T-cell (primary cell): ENCODE data around the gene RAD23A. TPM values are rescaled to one million over a fixed set of nuclear protein-coding genes. Genes with fewer than 3 reads are reported as not detected.
"Not testable (repeated sequence)": the region's sequence is repeated elsewhere in the genome, so short reads cannot be mapped to it uniquely, and the experiment has no call there.

ENCODE experiments used
- ATAC-seq, 4 experiments: fragments of 200-7000 bp in 3 of 4; fragments of 150-1000 bp in 1 of 4; cut with Tn5 transposase; replicated peaks in 1 of 4; 1 replicate in 3 of 4; 2 replicates in 1 of 4; pipeline ENCODE4 v1.10.0; 2021; ENCODE audit warnings: moderate library complexity in 3 of 4, mild to moderate bottlenecking in 2 of 4, moderate number of reproducible peaks in 1 of 4
- CTCF ChIA-PET, 2 donors: fragments of 300-600 bp; sonication (Branson Sonifier 250); formaldehyde crosslinking; loops; one replicate each; lab custom pipeline; 2022; ENCODE audit warnings: antibody characterized with exemption in 2 of 2; lab: Charles Lee
- POLR2A ChIA-PET, 2 donors: fragments of 300-600 bp; sonication (Branson Sonifier 250); formaldehyde crosslinking; loops; one replicate each; lab custom pipeline; 2022; ENCODE audit warnings: antibody characterized with exemption in 2 of 2; lab: Charles Lee
- DNase-seq, 35 experiments: peaks; one replicate each; pipeline versions ENCODE4 v3.0.0 to v3.0.0-alpha.2; 2013 to 2023
- H3K27ac ChIP-seq: one replicate; pipeline ENCODE4 v1.5.1; 2013; ENCODE audit warnings: low read length
- H3K27me3 ChIP-seq, 2 experiments: replicated peaks in 1 of 2; 1 replicate in 1 of 2; 2 replicates in 1 of 2; pipeline versions ENCODE4 v1.6.1 to v1.7.0; 2013; ENCODE audit warnings: low read length in 1 of 2, mixed read lengths in 1 of 2; ENCODE audit not compliant: control insufficient read depth in 2 of 2, insufficient read depth in 2 of 2; ENCODE audit errors: extremely low read depth in 1 of 2
- H3K36me3 ChIP-seq, 2 donors: 1 replicate in 1 of 2; 2 replicates in 1 of 2; pipeline versions ENCODE4 v1.6.1 to v1.7.0; 2013; ENCODE audit warnings: low read length in 1 of 2; ENCODE audit not compliant: control insufficient read depth in 2 of 2, insufficient read depth in 1 of 2; ENCODE audit errors: extremely low read depth in 1 of 2
- H3K4me1 ChIP-seq, 2 experiments: 1 replicate in 1 of 2; 2 replicates in 1 of 2; pipeline versions ENCODE4 v1.6.1 to v1.7.0; 2013; ENCODE audit warnings: low read length in 2 of 2, mixed read lengths in 1 of 2; ENCODE audit not compliant: insufficient read depth in 2 of 2, control insufficient read depth in 1 of 2; ENCODE audit errors: extremely low read depth in 1 of 2
- H3K4me3 ChIP-seq, 2 donors: 1 replicate in 1 of 2; 2 replicates in 1 of 2; pipeline versions ENCODE4 v1.5.1 to v1.7.0; 2013; ENCODE audit warnings: mild to moderate bottlenecking in 2 of 2, low read length in 1 of 2, moderate library complexity in 1 of 2; ENCODE audit not compliant: control insufficient read depth in 1 of 2; ENCODE audit errors: extremely low read depth in 1 of 2
- H3K9me3 ChIP-seq: 2 replicates; pipeline ENCODE4 v1.7.0; 2013
- H3K27ac Mint-ChIP-seq, 2 donors: one replicate each; pipeline ENCODE4 v1.8.0; 2020 to 2021; ENCODE audit warnings: mild to moderate bottlenecking in 2 of 2, mixed read lengths in 2 of 2
- H3K27me3 Mint-ChIP-seq, 2 donors: one replicate each; pipeline ENCODE4 v1.8.0; 2021 to 2022; ENCODE audit warnings: mixed read lengths in 2 of 2
- H3K36me3 Mint-ChIP-seq: one replicate; pipeline ENCODE4 v1.8.0; 2021; ENCODE audit warnings: mixed read lengths
- H3K4me1 Mint-ChIP-seq, 3 donors: one replicate each; pipeline ENCODE4 v1.8.0; 2020 to 2022; ENCODE audit warnings: mixed read lengths in 3 of 3, mild to moderate bottlenecking in 1 of 3
- H3K4me3 Mint-ChIP-seq, 3 donors: one replicate each; pipeline ENCODE4 v1.8.0; 2020 to 2022; ENCODE audit warnings: mild to moderate bottlenecking in 3 of 3, mixed read lengths in 3 of 3, moderate library complexity in 3 of 3
- H3K9me3 Mint-ChIP-seq, 3 donors: one replicate each; pipeline ENCODE4 v1.8.0; 2020 to 2022; ENCODE audit warnings: mixed read lengths in 3 of 3
- WGBS: methylation state at CpG from one replicate; pipeline ENCODE4 v1.1.5; 2013; ENCODE audit warnings: missing lambda C conversion rate; ENCODE audit not compliant: insufficient coverage; 5-methylcytosine and 5-hydroxymethylcytosine counted together
- total RNA-seq, 35 experiments: library from RNA in 6 of 35; stranded (reverse) in 6 of 35; fragments of 120-200 nt in 1 of 35; gene quantifications; one replicate each; pipeline versions ENCODE4 v1.2.1 to v1.2.4 and lab custom pipeline; 2013 to 2026

RAD23A gene
- total RNA-seq, 5 donors from 2014 or later (not counting 1 experiment from before 2014, with no cell fraction given), result 82.0 to 116 (median 104) TPM

GRCh38 chr19:12953799-12954611 is 8.3 kb downstream of the RAD23A start:
- no peak overlapping the region for H3K4me3 ChIP-seq
- WGBS, result 83% methylated on average over 7 of the region's 12 CpGs
- DNase-seq, result no peak
- peaks cover 18 to 32% (median 30%) of the 10 kb centered on the region in 3 donors for H3K4me1 Mint-ChIP-seq
- no peaks in the 10 kb centered on the region for H3K27me3 ChIP-seq
- peaks cover 17 to 39% of the 10 kb centered on the region in 2 donors for H3K36me3 ChIP-seq
- no peak overlapping the region for H3K27ac ChIP-seq
- no peaks in the 10 kb centered on the region for H3K9me3 ChIP-seq
- ChIA-PET POLR2A (no interaction called here), CTCF (no interaction called here)
- H3K4me1 ChIP-seq, result peaks cover 6 to 25% of the 10 kb centered on the region in 2 experiments
- no peak for ATAC-seq
- H3K9me3 Mint-ChIP-seq, result no peaks in the 10 kb centered on the region
- H3K27me3 Mint-ChIP-seq, result no peaks in the 10 kb centered on the region
- H3K27ac Mint-ChIP-seq, result peak overlapping the region; percentile 30 to 57
- peak overlapping the region in 1 of 3 donors; percentile 8 for H3K4me3 Mint-ChIP-seq
- peaks cover 21% of the 10 kb centered on the region for H3K36me3 Mint-ChIP-seq

GRCh38 chr19:12954612-12954962 is 8.9 kb downstream of the RAD23A start:
- no CpG with 5 or more reads among the region's 1 CpG for WGBS
- Mint-ChIP-seq H3K4me1 (peaks cover 18 to 32% (median 30%) of the 10 kb centered on the region in 3 donors), H3K36me3 (peaks cover 21% of the 10 kb centered on the region), H3K27ac (peak overlapping the region; percentile 30 to 51), H3K27me3 (no peaks in the 10 kb centered on the region), H3K9me3 (no peaks in the 10 kb centered on the region), H3K4me3 (peak overlapping the region in 2 of 3 donors; percentile 1 to 8)
- Histone ChIP-seq H3K36me3 (peaks cover 12 to 33% of the 10 kb centered on the region in 2 donors), H3K4me3 (no peak overlapping the region), H3K9me3 (no peaks in the 10 kb centered on the region), H3K4me1 (peaks cover 6 to 25% of the 10 kb centered on the region in 2 experiments), H3K27ac (no peak overlapping the region), H3K27me3 (no peaks in the 10 kb centered on the region)
- no peak for DNase-seq
- ChIA-PET POLR2A (no interaction called here), CTCF (interaction anchor here in 1 of 2 donors (0.5 to 0.6 kb wide), 2 partner anchors 107 to 108 kb away, joined by 3 read pairs; no protein-coding TSS in a partner anchor)
- no peak for ATAC-seq

GRCh38 chr19:12955575-12955974 is 9.9 kb downstream of the RAD23A start:
- WGBS, result 88% methylated on average over 6 of the region's 9 CpGs
- Mint-ChIP-seq H3K4me1 (peaks cover 18 to 30% (median 28%) of the 10 kb centered on the region in 3 donors), H3K36me3 (peaks cover 11% of the 10 kb centered on the region), H3K27ac (peak overlapping the region; percentile 78 to 91), H3K4me3 (peak overlapping the region; percentile 82 to 85 (median 82))
- H3K27me3 ChIP-seq, ATAC-seq, H3K9me3 ChIP-seq, H3K27me3 Mint-ChIP-seq, POLR2A ChIA-PET, H3K27ac ChIP-seq, H3K9me3 Mint-ChIP-seq, DNase-seq, H3K4me3 ChIP-seq: not testable (repeated sequence)
- CTCF ChIA-PET, result interaction anchor here in 1 of 2 donors (1.3 kb wide), 1 partner anchor 10 kb away, joined by 3 read pairs; no protein-coding TSS in a partner anchor
- Histone ChIP-seq H3K36me3 (peaks cover 10 to 27% of the 10 kb centered on the region in 2 donors), H3K4me1 (peaks cover 6 to 25% of the 10 kb centered on the region in 2 experiments)

- Histone ChIP-seq H3K4me1 (peaks cover 6 to 25% of the 10 kb centered on the region in 2 experiments), H3K27ac (peak overlapping the region; percentile 63), H3K9me3 (no peaks in the 10 kb centered on the region), H3K4me3 (peak overlapping the region in 1 of 2 donors; percentile 67), H3K27me3 (no peaks in the 10 kb centered on the region), H3K36me3 (peaks cover 10 to 27% of the 10 kb centered on the region in 2 donors)
- CTCF ChIA-PET, result interaction anchor here in 1 of 2 donors (0.7 to 1.3 kb wide), 2 partner anchors 10 to 58 kb away, joined by 3 read pairs; no protein-coding TSS in a partner anchor
- DNase-seq (no peak), ATAC-seq (no peak)
- H3K27me3 Mint-ChIP-seq, result no peaks in the 10 kb centered on the region
- H3K9me3 Mint-ChIP-seq, result no peaks in the 10 kb centered on the region
- peak overlapping the region; percentile 82 to 85 (median 82) for H3K4me3 Mint-ChIP-seq
- H3K4me1 Mint-ChIP-seq, result peaks cover 18 to 30% (median 28%) of the 10 kb centered on the region in 3 donors
- POLR2A ChIA-PET, result no interaction called here
- H3K27ac Mint-ChIP-seq, result peak overlapping the region; percentile 65 to 91
- H3K36me3 Mint-ChIP-seq, result peaks cover 9% of the 10 kb centered on the region
- WGBS, result 60% methylated on average over 9 of the region's 12 CpGs
These were observed 10.3 kb downstream of the RAD23A start for GRCh38 chr19:12955996-12956395.

GRCh38 chr19:12956446-12957388 is 11.1 kb downstream of the RAD23A start, which contains the start of gene GADD45GIP1:
TSS of gene GADD45GIP1 (minus strand) at chr19:12957223. CDS start at chr19:12957212, 11 bp downstream.
- H3K27me3 ChIP-seq, result no peaks in the 10 kb centered on the region
- DNase-seq, result peak; percentile 60 to 85 (median 74)
- Mint-ChIP-seq H3K4me3 (peak within 1 kb of the TSS; percentile 82 to 90 (median 86)), H3K36me3 (peaks cover 7% of the 10 kb centered on the region), H3K27me3 (no peaks in the 10 kb centered on the region), H3K4me1 (peaks cover 18 to 30% (median 27%) of the 10 kb centered on the region in 3 donors), H3K27ac (peak within 1 kb of the TSS; percentile 93 to 96), H3K9me3 (no peaks in the 10 kb centered on the region)
- peak; percentile 95 to 98 (median 98) for ATAC-seq
- POLR2A ChIA-PET, result interaction anchor here in 1 of 2 donors (0.6 kb wide), 1 partner anchor 43 kb away, joined by 4 read pairs; no protein-coding TSS in a partner anchor
- CTCF ChIA-PET, result interaction anchor here in 1 of 2 donors (0.7 to 1.3 kb wide), 2 partner anchors 9 to 57 kb away, joined by 3 read pairs; no protein-coding TSS in a partner anchor
- H3K9me3 ChIP-seq, result no peaks in the 10 kb centered on the region
- peak within 1 kb of the TSS; percentile 75 for H3K27ac ChIP-seq
- peaks cover 6 to 25% of the 10 kb centered on the region in 2 experiments for H3K4me1 ChIP-seq
- H3K36me3 ChIP-seq, result peaks cover 10 to 25% of the 10 kb centered on the region in 2 donors
- H3K4me3 ChIP-seq, result peak within 1 kb of the TSS; percentile 67 to 78
- under 1% methylated on average over 69 of the region's 84 CpGs for WGBS
